HepG2 (cell line): ENCODE results near the gene SLC17A9. TPM values are rescaled to one million over a fixed set of nuclear protein-coding genes. Genes with fewer than 3 reads are reported as not detected.

Experiments
- ATF7-NPFF ChIP-seq: sonication (generic); formaldehyde crosslinking; IDR thresholded peaks from 2 replicates; pipeline ENCODE4 v1.8.1; 2023; ENCODE audit warnings: mild to moderate bottlenecking, low read depth, missing genetic modification reagents, moderate library complexity
- BCLAF1 ChIP-seq: fragments of 450-650 bp; IDR thresholded peaks from 2 replicates; pipeline ENCODE4 v1.6.1; 2017; ENCODE audit warnings: mild to moderate bottlenecking
- CBX2 ChIP-seq, 2 experiments: fragments of 200-600 bp in 1 of 2; sonication (generic); formaldehyde crosslinking in 1 of 2; IDR thresholded peaks; 2 replicates each; pipeline versions ENCODE4 v1.7.0 to v1.8.1; 2018 to 2022; ENCODE audit warnings: low read depth in 2 of 2, low read length in 1 of 2, mild to moderate bottlenecking in 1 of 2, missing genetic modification reagents in 1 of 2
- CHD4 ChIP-seq: fragments of 200-600 bp; sonication (generic); IDR thresholded peaks from 2 replicates; pipeline ENCODE4 v1.7.0; 2017; ENCODE audit warnings: mild to moderate bottlenecking, low read length, borderline replicate concordance
- CSRNP1 ChIP-seq: sonication (generic); formaldehyde crosslinking; IDR thresholded peaks from 2 replicates; pipeline ENCODE4 v1.8.1; 2023; ENCODE audit warnings: mild to moderate bottlenecking, missing genetic modification reagents
- E2F2 ChIP-seq: sonication (generic); formaldehyde crosslinking; IDR thresholded peaks from 2 replicates; pipeline ENCODE4 v1.4.0; 2020; ENCODE audit warnings: missing genetic modification reagents, borderline replicate concordance
- FOXO1 ChIP-seq: sonication (generic); formaldehyde crosslinking; IDR thresholded peaks from 2 replicates; pipeline ENCODE4 v1.4.0; 2020; ENCODE audit warnings: missing genetic modification reagents
- HMG20B ChIP-seq: conservative IDR thresholded peaks from 2 replicates; pipeline ENCODE4 v1.6.1; 2016; ENCODE audit warnings: missing genetic modification reagents, missing compliant biosample characterization
- KLF9 ChIP-seq: IDR thresholded peaks from 2 replicates; pipeline ENCODE4 v1.6.1; 2016; ENCODE audit warnings: low read depth
- MZF1 ChIP-seq: sonication (generic); formaldehyde crosslinking; IDR thresholded peaks from 2 replicates; pipeline ENCODE4 v1.8.1; 2023; ENCODE audit warnings: mild to moderate bottlenecking, missing genetic modification reagents, borderline replicate concordance
- NKX3-1 ChIP-seq: sonication (generic); formaldehyde crosslinking; IDR thresholded peaks from 2 replicates; pipeline ENCODE4 v1.5.0; 2020; ENCODE audit warnings: missing genetic modification reagents
- PAF1 ChIP-seq: IDR thresholded peaks from 2 replicates; pipeline ENCODE4 v1.6.1; 2016; ENCODE audit warnings: missing genetic modification reagents, missing compliant biosample characterization
- POGZ ChIP-seq: sonication (generic); formaldehyde crosslinking; IDR thresholded peaks from 2 replicates; pipeline ENCODE4 v1.4.0; 2020; ENCODE audit warnings: mild to moderate bottlenecking, missing genetic modification reagents
- PRDM4 ChIP-seq: sonication (generic); formaldehyde crosslinking; IDR thresholded peaks from 2 replicates; pipeline ENCODE4 v1.9.0; 2021; ENCODE audit warnings: missing genetic modification reagents, borderline replicate concordance
- PREB ChIP-seq: sonication (generic); formaldehyde crosslinking; IDR thresholded peaks from 2 replicates; pipeline ENCODE4 v1.4.0; 2020; ENCODE audit warnings: missing genetic modification reagents
- SKI ChIP-seq: fragments of 450-650 bp; IDR thresholded peaks from one replicate; pipeline ENCODE4 v1.6.1; 2018; ENCODE audit warnings: mild to moderate bottlenecking; ENCODE audit not compliant: partially characterized antibody
- YEATS2 ChIP-seq: sonication (generic); formaldehyde crosslinking; IDR thresholded peaks from 2 replicates; pipeline ENCODE4 v1.4.0; 2020; ENCODE audit warnings: missing genetic modification reagents, borderline replicate concordance
- ZKSCAN1 ChIP-seq: fragments of 150-350 bp; IDR thresholded peaks from 2 replicates; pipeline ENCODE4 v1.6.1; 2014; ENCODE audit warnings: low read length
- ZNF264 ChIP-seq: sonication (generic); formaldehyde crosslinking; IDR thresholded peaks from 2 replicates; pipeline ENCODE4 v1.4.0; 2020; ENCODE audit warnings: missing genetic modification reagents
- ZNF589 ChIP-seq: sonication (generic); formaldehyde crosslinking; conservative IDR thresholded peaks from 2 replicates; pipeline ENCODE4 v1.8.0; 2022; ENCODE audit warnings: mild to moderate bottlenecking, moderate library complexity, missing genetic modification reagents
- ZNF776 ChIP-seq: sonication (generic); formaldehyde crosslinking; IDR thresholded peaks from 2 replicates; pipeline ENCODE4 v1.4.0; 2020; ENCODE audit warnings: mild to moderate bottlenecking, missing genetic modification reagents
- polyA plus RNA-seq, 8 experiments: library from polyadenylated mRNA; depleted of rRNA in 3 of 8; stranded (reverse) in 7 of 8; unstranded in 1 of 8; fragments of >200 nt; fragmentation: Illumina TruSeq in 4 of 8; extraction: Trizol in 4 of 8; gene quantifications; 2 replicates each; pipeline versions ENCODE4 v1.2.1 to v1.2.3, GENCODE V29; 2011 to 2016; ENCODE audit warnings: low read depth in 4 of 8, missing spikeins in 1 of 8, mixed read lengths in 1 of 8; ENCODE audit not compliant: insufficient read depth in 1 of 8
- total RNA-seq, 5 experiments: library from RNA; depleted of rRNA; stranded (reverse); fragments of >200 nt; fragmentation: Illumina TruSeq; extraction: Trizol; gene quantifications; 2 replicates each; pipeline ENCODE4 v1.2.3, GENCODE V29; 2016; ENCODE audit warnings: low read depth in 1 of 5

Gene SLC17A9
- total and polyA plus RNA-seq, 2 of the 13 experiments (the other 11 are each of a cell fraction or from before 2014, with no cell fraction given), result 110 to 191 TPM

GRCh38 chr20:62920039-62920645 is 32.4 kb upstream of the SLC17A9 start (continued):
- TF ChIP-seq ATF7-NPFF (CRISPR knock-in tag), result no peak
- TF ChIP-seq HMG20B (CRISPR knock-in tag), result no peak
- no peak for TF ChIP-seq PREB (CRISPR knock-in tag)
- TF ChIP-seq ZNF776 (CRISPR knock-in tag), result no peak
- TF ChIP-seq ZNF589 (CRISPR knock-in tag), result no peak
- TF ChIP-seq FOXO1 (CRISPR knock-in tag), result no peak
- TF ChIP-seq PAF1, result 0 out of 2 replicates have a peak, but pooled peaks have one; percentile 36
- no peak for TF ChIP-seq CBX2 (IDR thresholded peaks at IDR 0.05; ENCODE audit: low read depth, low read length)
- TF ChIP-seq CBX2 (CRISPR knock-in tag; IDR thresholded peaks at IDR 0.05; ENCODE audit: low read depth), result no peak
- no peak for TF ChIP-seq KLF9 (CRISPR knock-in tag)
- 0 out of 2 replicates have a peak, but pooled peaks have one; percentile 43 for TF ChIP-seq E2F2
- TF ChIP-seq CHD4, result 0 out of 2 replicates have a peak, but pooled peaks have one; percentile 7
- TF ChIP-seq ZKSCAN1, result no peak
- no peak for TF ChIP-seq POGZ (CRISPR knock-in tag)
- no peak for TF ChIP-seq CSRNP1 (CRISPR knock-in tag)
- TF ChIP-seq YEATS2 (CRISPR knock-in tag), result 0 out of 2 replicates have a peak, but pooled peaks have one; percentile 3
- no peak for TF ChIP-seq BCLAF1
- no peak for TF ChIP-seq PRDM4 (CRISPR knock-in tag)
- TF ChIP-seq NKX3-1 (CRISPR knock-in tag), result no peak
- no peak for TF ChIP-seq SKI
- TF ChIP-seq ZNF264, result no peak
- TF ChIP-seq MZF1, result no peak
